HG02870 (cell line): ENCODE results near the gene TTC24.

ENCODE experiments used
- ATAC-seq: cut with Tn5 transposase; IDR thresholded peaks from one replicate; pipeline ENCODE4 v1.9.1; 2021; ENCODE audit warnings: mild to moderate bottlenecking, moderate library complexity; ENCODE audit not compliant: unreplicated experiment

Gene TTC24

GRCh38 chr1:156553860-156554485 is 25.6 kb upstream of the TTC24 start:
- no peak for ATAC-seq

GRCh38 chr1:156554971-156555370 is 24.6 kb upstream of the TTC24 start:
- ATAC-seq, result no peak

DNA sequence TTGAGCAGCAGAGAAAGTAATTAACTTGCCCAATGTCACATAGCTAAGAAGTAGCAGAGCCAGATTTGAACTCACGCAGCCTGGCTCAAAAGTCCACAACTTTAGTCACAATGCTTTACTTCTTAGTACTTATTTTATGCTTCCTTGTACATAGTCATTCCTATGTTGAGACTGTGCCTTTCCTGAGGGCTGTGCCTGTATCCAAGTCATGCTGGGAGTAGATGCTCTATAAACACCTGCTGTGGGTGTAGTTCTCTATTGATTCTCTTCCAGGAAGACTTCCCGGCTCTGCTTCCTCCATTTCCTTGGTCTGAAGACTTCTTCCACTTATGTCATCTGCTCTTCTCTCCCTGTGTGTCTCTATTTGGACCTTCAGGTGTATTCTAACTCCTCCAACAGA is 23.8 kb upstream of the TTC24 start:
- ATAC-seq, result no peak

- ATAC-seq, result no peak
These were observed 23.2 kb upstream of the TTC24 start for GRCh38 chr1:156556354-156556753.

GRCh38 chr1:156559086-156559796 is 20.3 kb upstream of the TTC24 start:
- ATAC-seq, result no peak

DNA sequence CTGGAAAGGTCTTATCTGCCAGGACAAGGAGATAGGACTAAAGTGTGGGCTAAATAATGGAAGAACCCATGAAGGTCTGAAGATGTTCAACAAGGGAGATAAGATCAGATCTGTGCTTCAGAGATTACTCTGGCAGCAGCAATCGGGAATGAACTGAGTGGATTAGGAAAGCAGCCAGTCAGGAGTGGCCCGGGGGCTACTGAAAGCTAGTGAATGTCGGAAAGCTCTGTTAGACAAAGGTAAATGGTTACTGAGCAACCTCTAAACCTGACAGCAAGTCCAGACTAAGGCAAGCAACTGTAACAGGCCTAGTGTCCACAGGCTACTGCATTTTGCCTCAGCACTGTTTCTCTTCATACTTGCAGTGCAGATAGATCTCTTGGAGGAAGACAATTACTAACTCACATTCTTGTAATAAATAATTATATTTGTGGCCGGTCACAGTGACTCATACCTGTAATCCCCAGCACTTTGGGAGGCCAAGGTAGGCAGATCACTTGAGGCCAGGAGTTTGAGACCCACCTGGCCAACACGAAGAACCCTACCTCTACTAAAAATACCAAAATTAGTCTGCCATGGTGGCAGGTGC is 19.6 kb upstream of the TTC24 start:
- no peak for ATAC-seq

- no peak for ATAC-seq
These were observed 18.8 kb upstream of the TTC24 start for GRCh38 chr1:156560585-156561163.

- no peak for ATAC-seq
These were observed 14.0 kb upstream of the TTC24 start for GRCh38 chr1:156565519-156565918.

DNA sequence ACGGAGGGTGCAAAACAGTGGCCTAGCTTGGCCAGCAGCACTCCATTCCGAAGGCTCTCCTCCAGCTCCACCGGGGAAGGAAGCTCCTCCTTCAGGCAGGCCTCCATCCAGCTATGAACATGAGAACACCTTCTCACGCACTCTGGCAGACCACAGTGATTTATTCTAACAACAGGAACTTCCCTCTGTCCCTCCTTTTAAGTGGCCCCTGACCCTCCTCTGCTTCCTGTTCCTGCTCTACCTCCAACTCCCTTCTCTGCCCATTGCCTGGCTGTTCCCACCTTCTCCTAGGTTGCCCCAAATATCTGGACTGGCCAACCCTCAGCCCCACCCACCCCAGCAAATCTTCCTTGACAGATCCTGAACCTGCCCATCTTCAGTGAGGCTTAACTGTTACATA is 13.1 kb upstream of the TTC24 start:
- ATAC-seq, result no peak

- ATAC-seq, result no peak
These were observed 8.2 kb upstream of the TTC24 start for GRCh38 chr1:156571261-156571852.

DNA sequence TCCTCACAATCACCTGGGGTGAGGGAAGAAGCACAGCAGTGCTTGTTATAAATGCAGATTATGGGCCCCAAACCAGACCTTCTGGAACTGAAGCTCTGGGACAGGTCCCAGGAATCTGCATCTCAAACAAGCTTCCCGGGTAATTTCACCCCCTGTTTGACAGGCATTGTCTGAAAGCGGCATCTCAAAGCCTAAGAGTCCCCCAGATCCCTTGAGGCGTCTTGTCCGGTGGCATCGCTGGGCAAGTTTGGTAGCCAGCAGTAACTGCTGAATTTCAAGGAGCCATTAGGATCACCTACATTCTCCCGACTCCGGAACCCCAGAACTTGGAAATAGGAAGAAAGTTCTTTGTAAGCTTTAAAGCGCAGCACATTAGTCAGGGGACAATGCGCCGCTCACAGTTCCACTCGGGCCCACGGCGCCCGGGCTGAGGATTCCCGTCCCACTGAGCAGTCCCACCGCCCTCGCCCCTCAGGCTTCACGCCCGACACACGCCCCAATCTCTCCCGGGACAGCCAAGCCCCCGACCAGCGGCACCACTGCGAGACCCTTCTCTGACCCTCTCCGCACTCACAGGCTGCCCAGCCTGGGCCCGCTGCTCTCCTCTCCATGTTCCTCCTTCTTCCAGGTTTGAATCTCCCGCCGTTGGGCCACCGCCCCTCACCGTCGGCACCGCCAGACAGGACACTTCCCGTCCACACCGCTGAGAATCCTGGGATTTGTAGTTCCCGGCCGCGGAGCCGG is 7.4 kb upstream of the TTC24 start, which contains the start of gene IQGAP3:
IQGAP3 (minus strand) TSS at position 647 of the 744 bp plus-strand sequence; CDS start at position 611, 36 bp downstream.
- ATAC-seq, result peak; percentile 79

GRCh38 chr1:156572663-156573018 is 6.9 kb upstream of the TTC24 start:
- no peak for ATAC-seq

- ATAC-seq, result no peak
These were observed 5.4 kb upstream of the TTC24 start for GRCh38 chr1:156574039-156574633.

DNA sequence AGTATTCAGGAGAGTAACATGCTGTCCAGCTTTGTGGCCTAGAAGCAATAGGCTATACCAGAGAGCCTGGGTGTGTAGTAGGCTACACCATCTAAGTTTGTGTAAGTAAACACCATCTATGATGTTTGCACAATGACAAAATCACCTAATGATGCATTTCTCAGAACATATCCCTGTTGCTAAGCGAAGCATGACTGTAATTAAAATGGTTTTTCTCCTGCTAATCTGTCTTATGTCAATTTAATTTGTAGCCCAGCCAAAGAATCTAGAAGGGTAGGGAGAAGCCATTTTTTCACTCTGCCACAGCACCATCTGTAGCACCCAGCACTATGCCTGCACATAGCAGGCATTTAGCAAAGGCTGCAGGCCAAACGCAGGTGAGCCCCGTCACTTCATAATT is 2.0 kb upstream of the TTC24 start:
- ATAC-seq, result no peak

DNA sequence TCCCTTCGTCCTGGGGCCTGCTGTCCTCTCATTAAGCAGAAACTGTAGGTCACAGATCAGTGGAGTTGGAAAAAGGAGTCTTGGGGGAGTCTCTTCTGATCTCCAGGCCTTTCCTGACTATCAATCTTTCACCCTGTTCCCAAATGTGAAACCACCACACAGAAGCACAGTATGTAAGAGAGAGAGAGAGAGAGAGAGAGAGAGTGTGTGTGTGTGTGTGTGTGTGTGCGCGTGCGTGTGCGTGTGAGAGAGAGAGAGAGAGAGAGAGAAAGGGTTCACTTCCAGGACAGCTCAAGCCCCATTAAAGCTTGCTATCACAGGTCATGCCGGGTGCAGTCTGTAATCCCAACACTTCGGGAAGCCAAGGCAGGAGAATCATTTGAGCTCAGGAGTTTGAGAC is 1.5 kb upstream of the TTC24 start:
- no peak for ATAC-seq

- no peak for ATAC-seq
These were observed 2.3 kb downstream of the TTC24 start for GRCh38 chr1:156581661-156582387.

GRCh38 chr1:156582388-156583017 is 3.0 kb downstream of the TTC24 start:
- no peak for ATAC-seq

GRCh38 chr1:156583821-156584622 is 4.5 kb downstream of the TTC24 start:
- no peak for ATAC-seq

DNA sequence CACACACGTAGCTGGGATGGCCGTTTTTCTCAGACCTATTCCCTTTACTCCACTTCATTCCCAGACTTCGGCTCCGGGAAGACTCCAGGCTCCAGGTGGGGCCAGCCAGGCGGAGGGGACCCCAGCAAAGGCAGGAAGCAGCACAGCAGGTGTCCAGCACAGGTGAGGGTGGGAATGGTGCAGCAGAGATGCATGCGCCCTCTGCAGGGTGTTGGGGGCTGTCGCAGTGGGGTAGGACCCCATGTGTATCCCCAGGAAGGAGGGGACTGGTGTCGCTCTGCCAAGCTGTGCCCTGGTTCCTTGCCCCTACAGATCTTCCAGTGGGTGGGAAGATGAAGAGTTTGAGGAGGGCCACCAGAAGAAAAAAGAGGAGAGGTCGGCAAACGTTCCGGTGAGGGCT is 5.3 kb downstream of the TTC24 start:
- ATAC-seq, result no peak
